Measurements from ENCODE around the gene STMN1. TPM values are rescaled to one million over a fixed set of nuclear protein-coding genes. Genes with fewer than 3 reads are reported as not detected.

Gene STMN1
- polyA plus RNA-seq, 1 donor from 2014 or later: 1,950 TPM

DNA sequence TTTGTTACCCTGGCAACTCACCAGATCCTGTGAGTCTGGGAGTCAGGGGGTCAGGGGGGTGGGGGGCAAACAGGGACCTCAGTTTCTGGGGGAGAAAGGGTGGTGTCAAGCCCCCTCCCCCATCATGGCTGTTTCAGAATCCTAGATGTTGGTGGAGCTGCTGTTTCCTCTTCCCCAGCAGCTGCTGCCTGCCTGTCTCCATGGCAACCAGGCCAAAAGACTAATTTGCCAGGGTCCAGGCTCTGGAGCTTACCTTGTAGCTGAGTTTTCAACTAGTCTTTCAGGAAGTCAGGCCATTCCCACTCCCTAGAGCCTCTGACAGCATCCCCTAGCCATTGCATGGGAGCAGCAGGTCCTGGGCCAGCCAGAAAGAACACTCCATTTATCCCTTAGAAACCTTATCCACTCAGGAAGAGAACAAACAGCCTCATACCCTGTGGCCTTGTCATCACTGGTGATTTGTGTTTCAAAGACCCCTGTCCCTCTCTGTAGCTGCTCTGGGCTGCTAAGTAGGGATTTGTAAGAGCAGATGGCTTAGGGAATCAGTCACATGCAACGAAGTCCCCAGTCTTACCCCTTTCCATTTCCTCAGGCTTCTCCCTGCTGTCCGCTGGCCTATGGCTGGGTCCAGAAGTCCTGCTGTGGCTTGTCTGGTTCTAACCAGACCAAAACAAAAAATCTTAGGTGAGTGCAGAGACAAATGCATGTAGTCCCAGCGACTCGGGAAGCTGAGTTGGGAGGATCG lies 21.5 kb upstream of the STMN1 start:
- Histone ChIP-seq H3K9me3 (ENCODE audit: low read length) (no peaks in the 10 kb centered on the region), H3K9me2 (ENCODE audit: insufficient read depth, low read length) (no peaks in the 10 kb centered on the region), H3K9ac (ENCODE audit: low read length) (peak overlapping the region; percentile 63), H3K4me3 (ENCODE audit: low read length) (peak overlapping the region; percentile 44), H2AFZ (ENCODE audit: low read depth, low read length) (peak overlapping the region; percentile 73), H3F3A (ENCODE audit: insufficient read depth, low read length, poor library complexity, severe bottlenecking) (peaks cover 11% of the 10 kb centered on the region), H4K20me1 (ENCODE audit: insufficient read depth) (no peaks in the 10 kb centered on the region), H3K36me3 (ENCODE audit: insufficient read depth, low read length) (no peaks in the 10 kb centered on the region), H3K4me2 (ENCODE audit: low read length) (peak overlapping the region; percentile 76), H3K79me2 (replicated peaks; ENCODE audit: insufficient read depth, low read length) (no peaks in the 10 kb centered on the region), H3K27ac (ENCODE audit: low read length) (peak overlapping the region; percentile 92), H3K27me3 (ENCODE audit: insufficient read depth, low read depth, low read length) (peaks cover 12% of the 10 kb centered on the region)
- peak; percentile 13 for TF ChIP-seq POLR2AphosphoS5 (IDR thresholded peaks at IDR 0.05)
- peak; percentile 6 for TF ChIP-seq RAD21 (conservative IDR thresholded peaks at IDR 0.05)
- peak; percentile 61 for TF ChIP-seq REST (IDR thresholded peaks at IDR 0.05; ENCODE audit: borderline replicate concordance)
- no peak for TF ChIP-seq TAF1 (IDR thresholded peaks at IDR 0.05; ENCODE audit: low read depth)
- TF ChIP-seq CTCF (IDR thresholded peaks at IDR 0.05; ENCODE audit: poor library complexity, severe bottlenecking): no peak
- TF ChIP-seq MXI1 (conservative IDR thresholded peaks at IDR 0.05; ENCODE audit: poor library complexity, severe bottlenecking): no peak

- Histone ChIP-seq H3K27me3 (ENCODE audit: insufficient read depth, low read depth, low read length) (peaks cover 17% of the 10 kb centered on the region), H3K79me2 (replicated peaks; ENCODE audit: insufficient read depth, low read length) (no peaks in the 10 kb centered on the region), H3K9ac (ENCODE audit: low read length) (peak overlapping the region; percentile 63), H3F3A (ENCODE audit: insufficient read depth, low read length, poor library complexity, severe bottlenecking) (peaks cover 11% of the 10 kb centered on the region), H3K9me2 (ENCODE audit: insufficient read depth, low read length) (no peaks in the 10 kb centered on the region), H2AFZ (ENCODE audit: low read depth, low read length) (peak overlapping the region; percentile 73), H3K4me3 (ENCODE audit: low read length) (peak overlapping the region; percentile 44), H3K27ac (ENCODE audit: low read length) (peak overlapping the region; percentile 92), H3K9me3 (ENCODE audit: low read length) (no peaks in the 10 kb centered on the region), H3K36me3 (ENCODE audit: insufficient read depth, low read length) (no peaks in the 10 kb centered on the region), H4K20me1 (ENCODE audit: insufficient read depth) (no peaks in the 10 kb centered on the region), H3K4me2 (ENCODE audit: low read length) (peak overlapping the region; percentile 11)
- TF ChIP-seq MXI1 (conservative IDR thresholded peaks at IDR 0.05; ENCODE audit: poor library complexity, severe bottlenecking) (no peak), SMC3 (conservative IDR thresholded peaks at IDR 0.05; ENCODE audit: poor library complexity) (no peak), RAD21 (conservative IDR thresholded peaks at IDR 0.05) (no peak), TAF1 (IDR thresholded peaks at IDR 0.05; ENCODE audit: low read depth) (no peak), POLR2AphosphoS5 (IDR thresholded peaks at IDR 0.05) (peak; percentile 5)
These were observed 20.7 kb upstream of the STMN1 start for GRCh38 chr1:25926731-25927496.
